HAP-1 (cell line): ENCODE data around the gene SLC44A1.

ENCODE experiments used
- DNase-seq, 2 experiments: peaks; one replicate each; pipeline ENCODE4 v3.0.0-alpha.2; 2016 to 2020; ENCODE audit warnings: low spot score in 2 of 2
- H3K27me3 ChIP-seq: fragments of 250-450 bp; sonication (Bioruptor Pico); 2 replicates; pipeline ENCODE4 v1.5.1; 2020; ENCODE audit warnings: low read depth, mild to moderate bottlenecking, moderate library complexity
- H3K36me3 ChIP-seq: fragments of 250-450 bp; sonication (Bioruptor Pico); replicated peaks from 2 replicates; pipeline ENCODE4 v1.5.1; 2020; ENCODE audit warnings: mild to moderate bottlenecking
- H3K4me1 ChIP-seq: fragments of 250-450 bp; sonication (Bioruptor Pico); 2 replicates; pipeline ENCODE4 v1.5.1; 2020; ENCODE audit warnings: mild to moderate bottlenecking
- H3K4me3 ChIP-seq: fragments of 250-450 bp; sonication (Bioruptor Pico); 2 replicates; pipeline ENCODE4 v1.5.1; 2020; ENCODE audit warnings: mild to moderate bottlenecking, moderate library complexity
- H3K9me3 ChIP-seq: fragments of 250-450 bp; sonication (Bioruptor Pico); 2 replicates; pipeline ENCODE4 v1.5.1; 2020; ENCODE audit warnings: mild to moderate bottlenecking, moderate library complexity
- in situ Hi-C: fragments of 300-500 bp; cut with MboI; formaldehyde crosslinking; loops from 3 replicates; pipeline ENCODE4 v1.14.3; 2020; ENCODE audit warnings: low sequenced_read_pairs, inconsistent platforms, mixed read lengths

The SLC44A1 gene

GRCh38 chr9:105244003-105244733, at the start of gene SLC44A1:
Gene SLC44A1 (plus strand): TSS chr9:105244651. CDS start chr9:105244869, 218 bp downstream.
- no peaks in the 10 kb centered on the region for H3K9me3 ChIP-seq
- peak; percentile 87 to 98 for DNase-seq
- peaks cover 41% of the 10 kb centered on the region for H3K4me1 ChIP-seq
- no peaks in the 10 kb centered on the region for H3K27me3 ChIP-seq
- H3K4me3 ChIP-seq, result peak within 1 kb of the TSS; percentile 53
- H3K36me3 ChIP-seq, result no peaks in the 10 kb centered on the region
- in situ Hi-C loops, result no loop called here

- no peaks in the 10 kb centered on the region for H3K4me1 ChIP-seq
- in situ Hi-C loops, result no loop called here
- DNase-seq, result no peak
Measured at GRCh38 chr9:105195259-105195658, 49.2 kb upstream of the SLC44A1 start.

GRCh38 chr9:105198023-105198422, 46.4 kb upstream of the SLC44A1 start:
- no peak overlapping the region for H3K4me3 ChIP-seq
- H3K4me1 ChIP-seq, result no peaks in the 10 kb centered on the region
- no peaks in the 10 kb centered on the region for H3K36me3 ChIP-seq
- H3K27me3 ChIP-seq, result no peaks in the 10 kb centered on the region
- in situ Hi-C loops, result no loop called here
- DNase-seq, result no peak
- no peaks in the 10 kb centered on the region for H3K9me3 ChIP-seq

More at GRCh38 chr9:105195259-105195658, 49.2 kb upstream of the SLC44A1 start:
- no peaks in the 10 kb centered on the region for H3K27me3 ChIP-seq
- no peaks in the 10 kb centered on the region for H3K36me3 ChIP-seq
- no peak overlapping the region for H3K4me3 ChIP-seq
- no peaks in the 10 kb centered on the region for H3K9me3 ChIP-seq

GRCh38 chr9:105198865-105199264, 45.6 kb upstream of the SLC44A1 start:
- Histone ChIP-seq H3K9me3 (no peaks in the 10 kb centered on the region), H3K4me3 (no peak overlapping the region), H3K27me3 (no peaks in the 10 kb centered on the region), H3K36me3 (no peaks in the 10 kb centered on the region), H3K4me1 (no peaks in the 10 kb centered on the region)
- DNase-seq, result no peak
- in situ Hi-C loops, result no loop called here

- Histone ChIP-seq H3K4me1 (no peaks in the 10 kb centered on the region), H3K4me3 (no peak overlapping the region), H3K27me3 (no peaks in the 10 kb centered on the region), H3K36me3 (no peaks in the 10 kb centered on the region), H3K9me3 (no peaks in the 10 kb centered on the region)
- in situ Hi-C loops, result no loop called here
- DNase-seq, result no peak
Measured at GRCh38 chr9:105204416-105204815, 40.0 kb upstream of the SLC44A1 start.

- Histone ChIP-seq H3K4me1 (no peaks in the 10 kb centered on the region), H3K9me3 (no peaks in the 10 kb centered on the region), H3K4me3 (no peak overlapping the region), H3K27me3 (no peaks in the 10 kb centered on the region), H3K36me3 (no peaks in the 10 kb centered on the region)
- no peak for DNase-seq
- in situ Hi-C loops, result no loop called here
Measured at GRCh38 chr9:105205787-105206495, 38.5 kb upstream of the SLC44A1 start.

- no peaks in the 10 kb centered on the region for H3K9me3 ChIP-seq
- no peak overlapping the region for H3K4me3 ChIP-seq
- no peaks in the 10 kb centered on the region for H3K36me3 ChIP-seq
- H3K4me1 ChIP-seq, result no peaks in the 10 kb centered on the region
- no peak for DNase-seq
- in situ Hi-C loops, result no loop called here
- H3K27me3 ChIP-seq, result no peaks in the 10 kb centered on the region
Measured at GRCh38 chr9:105206496-105206820, 38.0 kb upstream of the SLC44A1 start.

GRCh38 chr9:105206821-105207699, 37.4 kb upstream of the SLC44A1 start:
- no peaks in the 10 kb centered on the region for H3K9me3 ChIP-seq
- in situ Hi-C loops, result no loop called here
- no peaks in the 10 kb centered on the region for H3K27me3 ChIP-seq
- no peaks in the 10 kb centered on the region for H3K36me3 ChIP-seq
- no peak for DNase-seq
- no peaks in the 10 kb centered on the region for H3K4me1 ChIP-seq
- no peak overlapping the region for H3K4me3 ChIP-seq

- in situ Hi-C loops, result no loop called here
- no peaks in the 10 kb centered on the region for H3K27me3 ChIP-seq
- no peaks in the 10 kb centered on the region for H3K4me1 ChIP-seq
- no peaks in the 10 kb centered on the region for H3K9me3 ChIP-seq
- H3K4me3 ChIP-seq, result no peak overlapping the region
- DNase-seq, result no peak
- H3K36me3 ChIP-seq, result no peaks in the 10 kb centered on the region
Measured at GRCh38 chr9:105216440-105217178, 27.8 kb upstream of the SLC44A1 start.

- Histone ChIP-seq H3K9me3 (peaks cover 9% of the 10 kb centered on the region), H3K36me3 (no peaks in the 10 kb centered on the region), H3K27me3 (no peaks in the 10 kb centered on the region), H3K4me3 (no peak overlapping the region), H3K4me1 (no peaks in the 10 kb centered on the region)
- no peak for DNase-seq
- in situ Hi-C loops, result no loop called here
Measured at GRCh38 chr9:105218673-105219072, 25.8 kb upstream of the SLC44A1 start.

GRCh38 chr9:105219291-105219805, 25.1 kb upstream of the SLC44A1 start:
- H3K27me3 ChIP-seq, result no peaks in the 10 kb centered on the region
- H3K4me3 ChIP-seq, result no peak overlapping the region
- in situ Hi-C loops, result no loop called here
- no peaks in the 10 kb centered on the region for H3K4me1 ChIP-seq
- no peak for DNase-seq
- H3K36me3 ChIP-seq, result no peaks in the 10 kb centered on the region
- peaks cover 14% of the 10 kb centered on the region for H3K9me3 ChIP-seq

GRCh38 chr9:105220451-105220850, 24.0 kb upstream of the SLC44A1 start:
- in situ Hi-C loops, result no loop called here

GRCh38 chr9:105223544-105224140, 20.8 kb upstream of the SLC44A1 start:
- H3K4me1 ChIP-seq, result no peaks in the 10 kb centered on the region
- H3K4me3 ChIP-seq, result no peak overlapping the region
- no peak for DNase-seq
- no peaks in the 10 kb centered on the region for H3K36me3 ChIP-seq
- peaks cover 15% of the 10 kb centered on the region for H3K9me3 ChIP-seq
- H3K27me3 ChIP-seq, result no peaks in the 10 kb centered on the region
- in situ Hi-C loops, result no loop called here

More at GRCh38 chr9:105220451-105220850, 24.0 kb upstream of the SLC44A1 start:
- peaks cover 15% of the 10 kb centered on the region for H3K9me3 ChIP-seq
- no peak for DNase-seq
- H3K4me3 ChIP-seq, result no peak overlapping the region
- no peaks in the 10 kb centered on the region for H3K4me1 ChIP-seq
- no peaks in the 10 kb centered on the region for H3K36me3 ChIP-seq
- no peaks in the 10 kb centered on the region for H3K27me3 ChIP-seq
